ENCODE data around the gene SLC25A6. TPM values are rescaled to one million over a fixed set of nuclear protein-coding genes. Genes with fewer than 3 reads are reported as not detected.

SLC25A6 gene
- total and polyA plus RNA-seq, 2 experiments from 2014 or later = 256 to 317 TPM

- 73 to 100% methylated on average over 5 to 9 of the region's 9 CpGs for WGBS, 2 experiments (ENCODE audit: low coverage in 1 of 2, low lambda C conversion rate in 2 of 2, missing lambda C conversion rate in 2 of 2)
- H3K9me2 ChIP-seq (ENCODE audit: insufficient read depth) = no peaks in the 10 kb centered on the region
- no peak overlapping the region for H3K4me2 ChIP-seq (ENCODE audit: unreplicated experiment)
- H3K79me2 ChIP-seq (ENCODE audit: insufficient read depth) = no peaks in the 10 kb centered on the region
- H2AFZ ChIP-seq = no peak overlapping the region
- no peaks in the 10 kb centered on the region for H3K9me3 ChIP-seq (ENCODE audit: low read depth)
- no peak overlapping the region for H3K9ac ChIP-seq
- peaks cover 7% of the 10 kb centered on the region; the same call in 1 of the 2 replicates for H3K36me3 ChIP-seq (ENCODE audit: low read depth)
- H3F3A ChIP-seq (ENCODE audit: insufficient read depth) = no peaks in the 10 kb centered on the region
- no peak overlapping the region for H3K4me3 ChIP-seq
- H3K4me1 ChIP-seq (ENCODE audit: insufficient read depth) = no peaks in the 10 kb centered on the region
- TF ChIP-seq EZH2phosphoT487 (IDR thresholded peaks at IDR 0.05; ENCODE audit: insufficient read depth, low read depth) = no peak
- TF ChIP-seq EZH2 (IDR thresholded peaks at IDR 0.05; ENCODE audit: insufficient read depth, poor library complexity, severe bottlenecking) = no peak
- no peaks in the 10 kb centered on the region for H3K27me3 ChIP-seq (replicated peaks; ENCODE audit: insufficient read depth)
- no peak for DNase-seq
- in situ Hi-C loops (cut with MboI) = no loop called here
- H4K20me1 ChIP-seq (ENCODE audit: insufficient read depth) = no peaks in the 10 kb centered on the region
- no peak overlapping the region for H3K27ac ChIP-seq
Measured at GRCh38 chrX:1424147-1424851, 32.4 kb upstream of the SLC25A6 start.

GRCh38 chrX:1423215-1423614 lies 31.3 kb upstream of the SLC25A6 start:
- H3K4me1 ChIP-seq (ENCODE audit: insufficient read depth) = no peaks in the 10 kb centered on the region
- H3K27ac ChIP-seq = no peak overlapping the region
- H3F3A ChIP-seq (ENCODE audit: insufficient read depth) = no peaks in the 10 kb centered on the region
- H2AFZ ChIP-seq = no peak overlapping the region
- H3K4me2 ChIP-seq (ENCODE audit: unreplicated experiment) = no peak overlapping the region
- no peaks in the 10 kb centered on the region for H3K27me3 ChIP-seq (replicated peaks; ENCODE audit: insufficient read depth)
- no peaks in the 10 kb centered on the region for H4K20me1 ChIP-seq (ENCODE audit: insufficient read depth)
- no peaks in the 10 kb centered on the region for H3K9me2 ChIP-seq (ENCODE audit: insufficient read depth)
- TF ChIP-seq EZH2phosphoT487 (IDR thresholded peaks at IDR 0.05; ENCODE audit: insufficient read depth, low read depth) = no peak
- no peak for DNase-seq
- H3K9me3 ChIP-seq (ENCODE audit: low read depth) = no peaks in the 10 kb centered on the region
- in situ Hi-C loops (cut with MboI) = no loop called here
- 50% methylated on average over 2 of the region's 2 CpGs for WGBS, 2 experiments (ENCODE audit: low coverage in 1 of 2, low lambda C conversion rate in 2 of 2, missing lambda C conversion rate in 2 of 2)
- H3K4me3 ChIP-seq = no peak overlapping the region
- H3K36me3 ChIP-seq (ENCODE audit: low read depth) = peaks cover 7% of the 10 kb centered on the region; the same call in 1 of the 2 replicates
- H3K9ac ChIP-seq = no peak overlapping the region
- H3K79me2 ChIP-seq (ENCODE audit: insufficient read depth) = no peaks in the 10 kb centered on the region

- Histone ChIP-seq H3K9me3 (ENCODE audit: low read depth) (no peaks in the 10 kb centered on the region), H3K36me3 (ENCODE audit: low read depth) (peaks cover 7% of the 10 kb centered on the region; the same call in 1 of the 2 replicates), H3K79me2 (ENCODE audit: insufficient read depth) (no peaks in the 10 kb centered on the region), H3K27me3 (replicated peaks; ENCODE audit: insufficient read depth) (no peaks in the 10 kb centered on the region), H2AFZ (no peak overlapping the region), H3K4me2 (ENCODE audit: unreplicated experiment) (no peak overlapping the region), H4K20me1 (ENCODE audit: insufficient read depth) (no peaks in the 10 kb centered on the region), H3F3A (ENCODE audit: insufficient read depth) (no peaks in the 10 kb centered on the region), H3K4me1 (ENCODE audit: insufficient read depth) (no peaks in the 10 kb centered on the region), H3K9me2 (ENCODE audit: insufficient read depth) (no peaks in the 10 kb centered on the region), H3K27ac (no peak overlapping the region), H3K4me3 (no peak overlapping the region), H3K9ac (no peak overlapping the region)
- in situ Hi-C loops (cut with MboI) = no loop called here
- 97 to 98% methylated on average over 4 of the region's 4 CpGs for WGBS, 2 experiments (ENCODE audit: low coverage in 1 of 2, low lambda C conversion rate in 2 of 2, missing lambda C conversion rate in 2 of 2)
- no peak for DNase-seq
- TF ChIP-seq EZH2 (IDR thresholded peaks at IDR 0.05; ENCODE audit: insufficient read depth, poor library complexity, severe bottlenecking) (no peak), EZH2phosphoT487 (IDR thresholded peaks at IDR 0.05; ENCODE audit: insufficient read depth, low read depth) (no peak)
Measured at GRCh38 chrX:1422135-1422465, 30.2 kb upstream of the SLC25A6 start.

GRCh38 chrX:1421433-1422134 lies 29.7 kb upstream of the SLC25A6 start:
- no peaks in the 10 kb centered on the region for H4K20me1 ChIP-seq (ENCODE audit: insufficient read depth)
- H3K9ac ChIP-seq = no peak overlapping the region
- H3F3A ChIP-seq (ENCODE audit: insufficient read depth) = no peaks in the 10 kb centered on the region
- no peaks in the 10 kb centered on the region for H3K4me1 ChIP-seq (ENCODE audit: insufficient read depth)
- 96 to 98% methylated on average over 19 of the region's 19 CpGs for WGBS, 2 experiments (ENCODE audit: low coverage in 1 of 2, low lambda C conversion rate in 2 of 2, missing lambda C conversion rate in 2 of 2)
- H3K4me3 ChIP-seq = no peak overlapping the region
- H2AFZ ChIP-seq = no peak overlapping the region
- no peaks in the 10 kb centered on the region for H3K9me2 ChIP-seq (ENCODE audit: insufficient read depth)
- no peak for DNase-seq
- H3K27ac ChIP-seq = no peak overlapping the region
- H3K4me2 ChIP-seq (ENCODE audit: unreplicated experiment) = no peak overlapping the region
- H3K9me3 ChIP-seq (ENCODE audit: low read depth) = no peaks in the 10 kb centered on the region
- no peaks in the 10 kb centered on the region for H3K27me3 ChIP-seq (replicated peaks; ENCODE audit: insufficient read depth)
- TF ChIP-seq EZH2 (IDR thresholded peaks at IDR 0.05; ENCODE audit: insufficient read depth, poor library complexity, severe bottlenecking) (no peak), EZH2phosphoT487 (IDR thresholded peaks at IDR 0.05; ENCODE audit: insufficient read depth, low read depth) (no peak)
- H3K36me3 ChIP-seq (ENCODE audit: low read depth) = peaks cover 7% of the 10 kb centered on the region; the same call in 1 of the 2 replicates
- in situ Hi-C loops (cut with MboI) = no loop called here
- H3K79me2 ChIP-seq (ENCODE audit: insufficient read depth) = no peaks in the 10 kb centered on the region

Measured in GM23248 (cell line).